ENCODE data around the gene CRNKL1. TPM values are rescaled to one million over a fixed set of nuclear protein-coding genes. Genes with fewer than 3 reads are reported as not detected.

CRNKL1 gene
- total and polyA plus RNA-seq, 2 donors (not counting 1 experiment from before 2014, with no cell fraction given) = 19.2 to 32.7 TPM

DNA sequence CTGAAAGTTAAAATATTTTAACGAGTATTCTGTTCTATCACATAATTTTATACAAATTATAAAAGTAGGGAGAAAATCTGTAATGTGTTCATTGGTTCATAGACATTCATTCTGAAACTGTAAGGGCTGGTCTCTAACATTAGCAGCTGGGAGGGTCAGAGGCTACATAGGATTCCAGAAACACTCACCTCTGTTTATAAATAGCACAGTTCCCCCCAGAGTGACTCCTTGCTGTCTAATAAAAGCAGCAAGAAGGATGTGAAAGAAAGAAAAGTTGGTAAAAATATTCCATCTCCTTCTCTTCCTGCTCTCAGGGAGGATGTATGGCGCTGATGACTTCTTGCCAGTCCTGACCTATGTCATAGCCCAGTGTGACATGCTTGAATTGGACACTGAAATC lies 60.4 kb downstream of the CRNKL1 start:
- no peak overlapping the region for H2AFZ ChIP-seq (ENCODE audit: low read length)
- H3K4me3 ChIP-seq (replicated peaks in 1 of 4; ENCODE audit: control extremely low read depth in 1 of 4, insufficient read depth in 1 of 4, low read depth in 3 of 4, low read length in 4 of 4) = no peak overlapping the region
- H3K9me3 ChIP-seq (ENCODE audit: control insufficient read depth, insufficient read depth, low read depth, low read length) = no peaks in the 10 kb centered on the region
- H3K9ac ChIP-seq (ENCODE audit: insufficient read depth, low read length) = no peak overlapping the region
- no peaks in the 10 kb centered on the region for H4K20me1 ChIP-seq (ENCODE audit: control insufficient read depth, extremely low read depth, insufficient read depth, low read length)
- H3K4me2 ChIP-seq (ENCODE audit: extremely low read depth, insufficient read depth, low read length) = peak overlapping the region; percentile 60
- no peaks in the 10 kb centered on the region for H3K36me3 ChIP-seq (ENCODE audit: control insufficient read depth, insufficient read depth, low read length)
- peak in 1 of 2 donors; percentile 35 for DNase-seq (ENCODE audit: low read depth in 2 of 2)
- H3K27ac ChIP-seq (ENCODE audit: insufficient read depth, low read length) = peak overlapping the region; percentile 93
- H3K27me3 ChIP-seq (ENCODE audit: control insufficient read depth, insufficient read depth, low read length) = no peaks in the 10 kb centered on the region
- H3K4me1 ChIP-seq (ENCODE audit: control insufficient read depth, extremely low read depth, insufficient read depth, low read length) = peaks cover 39% of the 10 kb centered on the region
- H3K79me2 ChIP-seq (ENCODE audit: control insufficient read depth, insufficient read depth, low read length) = peaks cover 59% of the 10 kb centered on the region
- TF ChIP-seq, protein P1, sequence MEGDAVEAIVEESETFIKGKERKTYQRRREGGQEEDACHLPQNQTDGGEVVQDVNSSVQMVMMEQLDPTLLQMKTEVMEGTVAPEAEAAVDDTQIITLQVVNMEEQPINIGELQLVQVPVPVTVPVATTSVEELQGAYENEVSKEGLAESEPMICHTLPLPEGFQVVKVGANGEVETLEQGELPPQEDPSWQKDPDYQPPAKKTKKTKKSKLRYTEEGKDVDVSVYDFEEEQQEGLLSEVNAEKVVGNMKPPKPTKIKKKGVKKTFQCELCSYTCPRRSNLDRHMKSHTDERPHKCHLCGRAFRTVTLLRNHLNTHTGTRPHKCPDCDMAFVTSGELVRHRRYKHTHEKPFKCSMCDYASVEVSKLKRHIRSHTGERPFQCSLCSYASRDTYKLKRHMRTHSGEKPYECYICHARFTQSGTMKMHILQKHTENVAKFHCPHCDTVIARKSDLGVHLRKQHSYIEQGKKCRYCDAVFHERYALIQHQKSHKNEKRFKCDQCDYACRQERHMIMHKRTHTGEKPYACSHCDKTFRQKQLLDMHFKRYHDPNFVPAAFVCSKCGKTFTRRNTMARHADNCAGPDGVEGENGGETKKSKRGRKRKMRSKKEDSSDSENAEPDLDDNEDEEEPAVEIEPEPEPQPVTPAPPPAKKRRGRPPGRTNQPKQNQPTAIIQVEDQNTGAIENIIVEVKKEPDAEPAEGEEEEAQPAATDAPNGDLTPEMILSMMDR (conservative IDR thresholded peaks at IDR 0.05 in 1 of 2, IDR thresholded peaks at IDR 0.05 in 1 of 2; ENCODE audit: low read depth in 1 of 2, low read length in 2 of 2) = no peak
- no peak for TF ChIP-seq EZH2 (IDR thresholded peaks at IDR 0.05; ENCODE audit: low read length, missing control alignments)

DNA sequence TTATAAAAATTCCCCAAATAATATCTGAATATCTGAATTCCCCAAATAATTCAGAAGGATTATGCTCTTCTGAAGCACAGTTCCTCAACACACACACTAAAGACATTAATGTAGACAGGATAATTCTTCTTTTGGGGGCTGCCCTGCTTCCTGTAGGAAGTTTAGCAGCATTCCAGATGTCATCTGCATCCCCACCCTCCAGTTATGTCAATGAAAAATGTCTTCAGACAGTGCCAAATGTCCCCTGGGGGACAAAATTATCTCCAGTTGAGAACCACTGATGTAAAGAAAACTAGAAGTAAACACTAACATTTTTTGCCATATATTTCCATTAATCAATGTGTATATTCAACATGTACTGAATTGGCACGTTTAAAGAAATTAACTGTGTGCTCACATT lies 61.0 kb downstream of the CRNKL1 start:
- H3K36me3 ChIP-seq (ENCODE audit: control insufficient read depth, insufficient read depth, low read length) = no peaks in the 10 kb centered on the region
- peak overlapping the region; percentile 42 for H3K27ac ChIP-seq (ENCODE audit: insufficient read depth, low read length)
- H3K79me2 ChIP-seq (ENCODE audit: control insufficient read depth, insufficient read depth, low read length) = peaks cover 61% of the 10 kb centered on the region
- no peaks in the 10 kb centered on the region for H3K27me3 ChIP-seq (ENCODE audit: control insufficient read depth, insufficient read depth, low read length)
- H3K4me2 ChIP-seq (ENCODE audit: extremely low read depth, insufficient read depth, low read length) = peak overlapping the region; percentile 60
- no peak for TF ChIP-seq EZH2 (IDR thresholded peaks at IDR 0.05; ENCODE audit: low read length, missing control alignments)
- TF ChIP-seq, protein P1 (conservative IDR thresholded peaks at IDR 0.05 in 1 of 2, IDR thresholded peaks at IDR 0.05 in 1 of 2; ENCODE audit: low read depth in 1 of 2, low read length in 2 of 2) = no peak
- no peaks in the 10 kb centered on the region for H3K9me3 ChIP-seq (ENCODE audit: control insufficient read depth, insufficient read depth, low read depth, low read length)
- H3K4me1 ChIP-seq (ENCODE audit: control insufficient read depth, extremely low read depth, insufficient read depth, low read length) = peaks cover 44% of the 10 kb centered on the region
- DNase-seq (ENCODE audit: low read depth in 2 of 2) = no peak
- H3K9ac ChIP-seq (ENCODE audit: insufficient read depth, low read length) = no peak overlapping the region
- H2AFZ ChIP-seq (ENCODE audit: low read length) = no peak overlapping the region
- H3K4me3 ChIP-seq (replicated peaks in 1 of 4; ENCODE audit: control extremely low read depth in 1 of 4, insufficient read depth in 1 of 4, low read depth in 3 of 4, low read length in 4 of 4) = no peak overlapping the region
- H4K20me1 ChIP-seq (ENCODE audit: control insufficient read depth, extremely low read depth, insufficient read depth, low read length) = no peaks in the 10 kb centered on the region

DNA sequence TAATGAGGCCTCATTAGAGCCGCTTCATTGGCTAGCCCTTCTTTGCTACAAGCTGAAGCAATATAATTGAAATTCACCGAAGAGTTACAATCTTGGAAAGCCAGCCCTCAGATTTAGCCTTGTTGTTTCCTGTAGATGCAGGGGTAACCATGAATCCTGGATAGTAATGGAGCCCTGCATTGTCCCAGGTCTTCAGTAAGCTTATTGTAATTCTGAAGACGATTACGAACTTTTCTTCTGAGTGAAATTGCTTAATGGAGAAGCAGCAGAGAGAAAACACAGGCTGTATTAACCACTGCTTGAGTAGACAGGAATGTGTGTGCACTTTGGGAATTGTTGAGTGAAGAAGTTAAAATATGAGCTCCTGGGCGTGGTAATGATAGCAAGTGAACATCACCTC lies 61.4 kb downstream of the CRNKL1 start:
- TF ChIP-seq, protein P1 (conservative IDR thresholded peaks at IDR 0.05 in 1 of 2, IDR thresholded peaks at IDR 0.05 in 1 of 2; ENCODE audit: low read depth in 1 of 2, low read length in 2 of 2) = no peak
- TF ChIP-seq EZH2 (IDR thresholded peaks at IDR 0.05; ENCODE audit: low read length, missing control alignments) = no peak
- Histone ChIP-seq H3K27ac (ENCODE audit: insufficient read depth, low read length) (peak overlapping the region; percentile 42), H3K4me1 (ENCODE audit: control insufficient read depth, extremely low read depth, insufficient read depth, low read length) (peaks cover 47% of the 10 kb centered on the region)

More for the DNA sequence above, 61.4 kb downstream of the CRNKL1 start:
- Histone ChIP-seq H3K9me3 (ENCODE audit: control insufficient read depth, insufficient read depth, low read depth, low read length) (no peaks in the 10 kb centered on the region), H4K20me1 (ENCODE audit: control insufficient read depth, extremely low read depth, insufficient read depth, low read length) (no peaks in the 10 kb centered on the region), H3K27me3 (ENCODE audit: control insufficient read depth, insufficient read depth, low read length) (no peaks in the 10 kb centered on the region), H2AFZ (ENCODE audit: low read length) (no peak overlapping the region), H3K79me2 (ENCODE audit: control insufficient read depth, insufficient read depth, low read length) (peaks cover 63% of the 10 kb centered on the region), H3K36me3 (ENCODE audit: control insufficient read depth, insufficient read depth, low read length) (no peaks in the 10 kb centered on the region), H3K4me3 (replicated peaks in 1 of 4; ENCODE audit: control extremely low read depth in 1 of 4, insufficient read depth in 1 of 4, low read depth in 3 of 4, low read length in 4 of 4) (no peak overlapping the region), H3K4me2 (ENCODE audit: extremely low read depth, insufficient read depth, low read length) (peak overlapping the region; percentile 60), H3K9ac (ENCODE audit: insufficient read depth, low read length) (no peak overlapping the region)
- DNase-seq (ENCODE audit: low read depth in 2 of 2) = peak in 1 of 2 donors; percentile 82
